HL-60 (cell line): ENCODE data around the gene CYSLTR2.

Experiments
- POLR2AphosphoS5 ChIP-seq: IDR thresholded peaks from 2 replicates; pipeline ENCODE4 v1.6.1; 2012; ENCODE audit warnings: low read depth
- SPI1 ChIP-seq: IDR thresholded peaks from 2 replicates; pipeline ENCODE4 v1.6.1; 2012; ENCODE audit warnings: low read depth, mild to moderate bottlenecking, borderline replicate concordance
- TF ChIP-seq, protein P1 (sequence below): IDR thresholded peaks from one replicate; pipeline ENCODE4 v1.5.1; 2011; ENCODE audit warnings: low read length, control low read depth, inconsistent platforms; ENCODE audit not compliant: insufficient read depth
- TF ChIP-seq, protein P2 (sequence below): IDR thresholded peaks from 2 replicates; pipeline ENCODE4 v1.6.1; 2012; ENCODE audit warnings: low read depth; ENCODE audit not compliant: insufficient replicate concordance

DNA sequence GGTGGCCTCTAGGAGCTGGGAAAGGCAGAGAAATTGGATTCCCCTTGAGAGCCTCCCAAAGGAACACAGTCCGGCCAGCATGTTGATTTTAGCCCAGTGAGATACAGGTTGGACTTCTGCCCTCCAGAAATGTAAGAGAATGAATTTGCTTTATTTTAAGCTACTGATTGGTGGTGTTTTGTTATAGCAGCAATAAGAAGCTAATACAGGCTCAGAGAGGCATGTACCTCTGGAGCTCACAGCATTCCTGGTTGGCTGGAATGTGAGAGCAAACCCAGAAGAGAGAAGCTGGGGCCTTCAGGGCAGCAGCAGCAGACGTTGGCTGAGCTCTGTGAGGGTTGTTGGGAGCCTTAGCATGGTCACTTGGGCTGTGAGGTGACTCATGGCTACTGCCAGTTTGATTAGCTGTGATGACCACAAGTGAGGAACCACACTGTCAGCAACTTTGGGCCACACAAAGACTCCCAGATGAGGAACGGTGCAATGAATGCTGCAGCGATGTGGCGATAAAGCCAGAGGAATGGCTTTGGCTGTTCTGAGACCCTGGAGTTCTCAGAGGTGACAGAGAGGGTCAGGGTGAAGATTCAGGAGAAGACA lies 80.1 kb downstream of the CYSLTR2 start:
- TF ChIP-seq, protein P1, sequence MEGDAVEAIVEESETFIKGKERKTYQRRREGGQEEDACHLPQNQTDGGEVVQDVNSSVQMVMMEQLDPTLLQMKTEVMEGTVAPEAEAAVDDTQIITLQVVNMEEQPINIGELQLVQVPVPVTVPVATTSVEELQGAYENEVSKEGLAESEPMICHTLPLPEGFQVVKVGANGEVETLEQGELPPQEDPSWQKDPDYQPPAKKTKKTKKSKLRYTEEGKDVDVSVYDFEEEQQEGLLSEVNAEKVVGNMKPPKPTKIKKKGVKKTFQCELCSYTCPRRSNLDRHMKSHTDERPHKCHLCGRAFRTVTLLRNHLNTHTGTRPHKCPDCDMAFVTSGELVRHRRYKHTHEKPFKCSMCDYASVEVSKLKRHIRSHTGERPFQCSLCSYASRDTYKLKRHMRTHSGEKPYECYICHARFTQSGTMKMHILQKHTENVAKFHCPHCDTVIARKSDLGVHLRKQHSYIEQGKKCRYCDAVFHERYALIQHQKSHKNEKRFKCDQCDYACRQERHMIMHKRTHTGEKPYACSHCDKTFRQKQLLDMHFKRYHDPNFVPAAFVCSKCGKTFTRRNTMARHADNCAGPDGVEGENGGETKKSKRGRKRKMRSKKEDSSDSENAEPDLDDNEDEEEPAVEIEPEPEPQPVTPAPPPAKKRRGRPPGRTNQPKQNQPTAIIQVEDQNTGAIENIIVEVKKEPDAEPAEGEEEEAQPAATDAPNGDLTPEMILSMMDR: no peak
- TF ChIP-seq POLR2AphosphoS5 (no peak), SPI1 (no peak)
- TF ChIP-seq, protein P2, sequence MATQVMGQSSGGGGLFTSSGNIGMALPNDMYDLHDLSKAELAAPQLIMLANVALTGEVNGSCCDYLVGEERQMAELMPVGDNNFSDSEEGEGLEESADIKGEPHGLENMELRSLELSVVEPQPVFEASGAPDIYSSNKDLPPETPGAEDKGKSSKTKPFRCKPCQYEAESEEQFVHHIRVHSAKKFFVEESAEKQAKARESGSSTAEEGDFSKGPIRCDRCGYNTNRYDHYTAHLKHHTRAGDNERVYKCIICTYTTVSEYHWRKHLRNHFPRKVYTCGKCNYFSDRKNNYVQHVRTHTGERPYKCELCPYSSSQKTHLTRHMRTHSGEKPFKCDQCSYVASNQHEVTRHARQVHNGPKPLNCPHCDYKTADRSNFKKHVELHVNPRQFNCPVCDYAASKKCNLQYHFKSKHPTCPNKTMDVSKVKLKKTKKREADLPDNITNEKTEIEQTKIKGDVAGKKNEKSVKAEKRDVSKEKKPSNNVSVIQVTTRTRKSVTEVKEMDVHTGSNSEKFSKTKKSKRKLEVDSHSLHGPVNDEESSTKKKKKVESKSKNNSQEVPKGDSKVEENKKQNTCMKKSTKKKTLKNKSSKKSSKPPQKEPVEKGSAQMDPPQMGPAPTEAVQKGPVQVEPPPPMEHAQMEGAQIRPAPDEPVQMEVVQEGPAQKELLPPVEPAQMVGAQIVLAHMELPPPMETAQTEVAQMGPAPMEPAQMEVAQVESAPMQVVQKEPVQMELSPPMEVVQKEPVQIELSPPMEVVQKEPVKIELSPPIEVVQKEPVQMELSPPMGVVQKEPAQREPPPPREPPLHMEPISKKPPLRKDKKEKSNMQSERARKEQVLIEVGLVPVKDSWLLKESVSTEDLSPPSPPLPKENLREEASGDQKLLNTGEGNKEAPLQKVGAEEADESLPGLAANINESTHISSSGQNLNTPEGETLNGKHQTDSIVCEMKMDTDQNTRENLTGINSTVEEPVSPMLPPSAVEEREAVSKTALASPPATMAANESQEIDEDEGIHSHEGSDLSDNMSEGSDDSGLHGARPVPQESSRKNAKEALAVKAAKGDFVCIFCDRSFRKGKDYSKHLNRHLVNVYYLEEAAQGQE: no peak
